22Rv1 (cell line): ENCODE data around the gene SLC25A14.

ENCODE experiments used
- ZFX ChIP-seq: fragments of 450-650 bp; IDR thresholded peaks from 2 replicates; pipeline ENCODE4 v1.6.1; 2017; ENCODE audit warnings: antibody characterized with exemption, borderline replicate concordance
- TF ChIP-seq, protein P1 (sequence below): fragments of 450-650 bp; IDR thresholded peaks from 2 replicates; pipeline ENCODE4 v1.5.1; 2017; ENCODE audit warnings: mild to moderate bottlenecking

DNA sequence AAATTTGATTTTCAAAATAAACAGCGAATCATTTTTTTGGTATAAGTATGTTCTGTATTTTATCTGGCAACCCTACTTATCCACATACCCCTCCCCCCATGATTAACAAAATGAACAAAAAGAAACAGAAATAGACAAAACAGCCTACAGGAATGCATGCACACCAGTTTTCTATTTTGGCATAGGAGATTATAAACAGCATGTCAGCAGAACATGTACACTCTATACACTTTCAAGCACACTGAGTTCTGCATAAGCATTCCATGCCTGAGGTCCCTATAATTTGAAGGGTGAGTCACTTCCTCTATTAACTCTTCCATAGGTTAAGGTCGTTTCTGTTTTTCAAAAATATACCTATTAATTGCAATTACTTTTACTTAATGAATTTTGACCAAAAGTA is 43.0 kb upstream of the SLC25A14 start:
- TF ChIP-seq, protein P1, sequence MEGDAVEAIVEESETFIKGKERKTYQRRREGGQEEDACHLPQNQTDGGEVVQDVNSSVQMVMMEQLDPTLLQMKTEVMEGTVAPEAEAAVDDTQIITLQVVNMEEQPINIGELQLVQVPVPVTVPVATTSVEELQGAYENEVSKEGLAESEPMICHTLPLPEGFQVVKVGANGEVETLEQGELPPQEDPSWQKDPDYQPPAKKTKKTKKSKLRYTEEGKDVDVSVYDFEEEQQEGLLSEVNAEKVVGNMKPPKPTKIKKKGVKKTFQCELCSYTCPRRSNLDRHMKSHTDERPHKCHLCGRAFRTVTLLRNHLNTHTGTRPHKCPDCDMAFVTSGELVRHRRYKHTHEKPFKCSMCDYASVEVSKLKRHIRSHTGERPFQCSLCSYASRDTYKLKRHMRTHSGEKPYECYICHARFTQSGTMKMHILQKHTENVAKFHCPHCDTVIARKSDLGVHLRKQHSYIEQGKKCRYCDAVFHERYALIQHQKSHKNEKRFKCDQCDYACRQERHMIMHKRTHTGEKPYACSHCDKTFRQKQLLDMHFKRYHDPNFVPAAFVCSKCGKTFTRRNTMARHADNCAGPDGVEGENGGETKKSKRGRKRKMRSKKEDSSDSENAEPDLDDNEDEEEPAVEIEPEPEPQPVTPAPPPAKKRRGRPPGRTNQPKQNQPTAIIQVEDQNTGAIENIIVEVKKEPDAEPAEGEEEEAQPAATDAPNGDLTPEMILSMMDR, result no peak
- TF ChIP-seq ZFX, result no peak
